Stimulated activated CD8-positive, alpha-beta memory T cell treated with anti-CD3 and anti-CD28 coated beads, Interleukin-12 subunit alpha, Interleukin-12 subunit beta, amount 100 ng/mL, for 24 hours (primary cell): ENCODE measurements around the gene CCDC30.

Experiments used
- DNase-seq: peaks from one replicate; pipeline ENCODE4 v3.0.0-alpha.2; 2020; ENCODE audit errors: extremely low read depth

Gene CCDC30

GRCh38 chr1:42462828-42463763, at the start of gene CCDC30:
CCDC30 (plus strand) TSS chr1:42463286; CDS start chr1:42480552, 17,266 bp downstream.
- peak; percentile 83 for DNase-seq

GRCh38 chr1:42414551-42415496, 48.3 kb upstream of the CCDC30 start:
- DNase-seq, result no peak

- DNase-seq, result no peak
These were observed 45.9 kb upstream of the CCDC30 start for GRCh38 chr1:42417166-42417565.

- no peak for DNase-seq
These were observed 44.6 kb upstream of the CCDC30 start for GRCh38 chr1:42418516-42418915.

- DNase-seq, result no peak
These were observed 43.8 kb upstream of the CCDC30 start for GRCh38 chr1:42419126-42419821.

- DNase-seq, result no peak
These were observed 43.0 kb upstream of the CCDC30 start for GRCh38 chr1:42420121-42420520.

- no peak for DNase-seq
These were observed 42.0 kb upstream of the CCDC30 start for GRCh38 chr1:42420911-42421585.

- DNase-seq, result no peak
These were observed 40.3 kb upstream of the CCDC30 start for GRCh38 chr1:42422737-42423136.

GRCh38 chr1:42423681-42424080, 39.4 kb upstream of the CCDC30 start:
- DNase-seq, result no peak

GRCh38 chr1:42424201-42424600, 38.9 kb upstream of the CCDC30 start:
- DNase-seq, result no peak

- no peak for DNase-seq
These were observed 35.8 kb upstream of the CCDC30 start for GRCh38 chr1:42427240-42427639.

GRCh38 chr1:42429603-42430002, 33.5 kb upstream of the CCDC30 start:
- no peak for DNase-seq

- DNase-seq, result no peak
These were observed 32.6 kb upstream of the CCDC30 start for GRCh38 chr1:42430286-42431135.

- DNase-seq, result no peak
These were observed 31.6 kb upstream of the CCDC30 start for GRCh38 chr1:42431514-42431913.

- no peak for DNase-seq
These were observed 30.4 kb upstream of the CCDC30 start for GRCh38 chr1:42432714-42433113.

- no peak for DNase-seq
These were observed 29.7 kb upstream of the CCDC30 start for GRCh38 chr1:42433369-42433768.

- DNase-seq, result no peak
These were observed 28.7 kb upstream of the CCDC30 start for GRCh38 chr1:42434340-42434739.

- no peak for DNase-seq
These were observed 23.1 kb upstream of the CCDC30 start for GRCh38 chr1:42439940-42440339.

GRCh38 chr1:42442662-42443061, 20.4 kb upstream of the CCDC30 start:
- no peak for DNase-seq

- no peak for DNase-seq
These were observed 13.8 kb upstream of the CCDC30 start for GRCh38 chr1:42449256-42449655.
